GM06990 (cell line): ENCODE results near the gene FMO2.

Experiments
- DNase-seq: peaks from one replicate; pipeline ENCODE4 v3.0.0-alpha.2; 2011; ENCODE audit not compliant: insufficient read length; ENCODE audit errors: extremely low read depth
- H3K27me3 ChIP-seq: replicated peaks from 2 replicates; pipeline ENCODE4 v1.6.0; 2011; ENCODE audit warnings: low read length; ENCODE audit not compliant: control insufficient read depth, insufficient read depth
- H3K36me3 ChIP-seq: 2 replicates; pipeline ENCODE4 v1.5.1; 2011; ENCODE audit warnings: low read length; ENCODE audit not compliant: control insufficient read depth, insufficient read depth
- H3K4me3 ChIP-seq: replicated peaks from 2 replicates; pipeline ENCODE4 v1.5.1; 2011; ENCODE audit warnings: low read depth, mild to moderate bottlenecking, control low read depth, low read length
- TF ChIP-seq, protein P1 (sequence below): IDR thresholded peaks from 2 replicates; pipeline ENCODE4 v1.5.1; 2011; ENCODE audit warnings: low read length, control low read depth, mild to moderate bottlenecking, inconsistent platforms; ENCODE audit not compliant: insufficient read depth, poor library complexity, severe bottlenecking

The FMO2 gene

DNA sequence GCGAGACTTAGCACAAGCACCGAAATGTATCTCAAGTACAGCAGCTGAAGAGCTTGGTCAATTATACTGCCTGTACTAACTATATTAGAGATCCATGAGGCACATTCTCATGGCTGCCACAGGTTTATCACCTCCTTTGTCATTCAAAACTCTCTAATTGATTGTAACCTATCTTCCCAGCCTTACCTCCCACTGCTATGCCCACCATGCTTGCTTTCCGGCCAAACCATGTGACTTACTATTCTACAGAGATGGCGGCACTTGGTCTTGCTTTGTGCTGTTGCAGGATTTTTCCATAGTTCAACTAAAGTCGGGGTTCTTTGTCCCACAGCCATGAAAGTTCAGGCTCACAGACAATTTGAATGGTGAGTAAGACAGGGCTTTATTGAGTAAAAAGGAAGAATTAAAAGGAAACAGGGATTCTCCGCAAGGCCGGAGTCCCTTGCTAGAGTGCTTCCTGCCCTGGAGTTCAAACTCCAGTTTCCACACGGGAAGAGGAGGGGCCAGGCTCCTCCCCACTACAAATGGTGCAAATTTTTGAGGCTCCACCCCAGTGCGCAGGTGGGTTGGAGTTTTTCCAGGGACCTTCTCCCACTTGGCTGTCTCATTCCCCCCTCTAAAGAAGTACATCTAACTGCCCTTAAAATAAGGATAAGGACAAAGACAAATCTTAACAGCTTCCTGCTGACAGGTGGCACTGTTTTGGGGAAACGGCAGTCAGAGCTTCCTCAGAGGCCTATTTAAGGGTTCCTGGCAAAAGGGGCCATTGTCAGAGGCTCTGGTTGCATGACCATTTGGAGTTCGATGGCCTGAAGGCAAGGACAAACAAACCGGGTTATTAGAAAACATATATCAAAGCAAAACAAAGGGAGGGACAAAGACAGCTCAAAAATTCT lies 28.7 kb downstream of the FMO2 start:
- TF ChIP-seq, protein P1, sequence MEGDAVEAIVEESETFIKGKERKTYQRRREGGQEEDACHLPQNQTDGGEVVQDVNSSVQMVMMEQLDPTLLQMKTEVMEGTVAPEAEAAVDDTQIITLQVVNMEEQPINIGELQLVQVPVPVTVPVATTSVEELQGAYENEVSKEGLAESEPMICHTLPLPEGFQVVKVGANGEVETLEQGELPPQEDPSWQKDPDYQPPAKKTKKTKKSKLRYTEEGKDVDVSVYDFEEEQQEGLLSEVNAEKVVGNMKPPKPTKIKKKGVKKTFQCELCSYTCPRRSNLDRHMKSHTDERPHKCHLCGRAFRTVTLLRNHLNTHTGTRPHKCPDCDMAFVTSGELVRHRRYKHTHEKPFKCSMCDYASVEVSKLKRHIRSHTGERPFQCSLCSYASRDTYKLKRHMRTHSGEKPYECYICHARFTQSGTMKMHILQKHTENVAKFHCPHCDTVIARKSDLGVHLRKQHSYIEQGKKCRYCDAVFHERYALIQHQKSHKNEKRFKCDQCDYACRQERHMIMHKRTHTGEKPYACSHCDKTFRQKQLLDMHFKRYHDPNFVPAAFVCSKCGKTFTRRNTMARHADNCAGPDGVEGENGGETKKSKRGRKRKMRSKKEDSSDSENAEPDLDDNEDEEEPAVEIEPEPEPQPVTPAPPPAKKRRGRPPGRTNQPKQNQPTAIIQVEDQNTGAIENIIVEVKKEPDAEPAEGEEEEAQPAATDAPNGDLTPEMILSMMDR = no peak
- H3K27me3 ChIP-seq = no peaks in the 10 kb centered on the region
- no peaks in the 10 kb centered on the region for H3K36me3 ChIP-seq
- no peak overlapping the region for H3K4me3 ChIP-seq
- DNase-seq = no peak

DNA sequence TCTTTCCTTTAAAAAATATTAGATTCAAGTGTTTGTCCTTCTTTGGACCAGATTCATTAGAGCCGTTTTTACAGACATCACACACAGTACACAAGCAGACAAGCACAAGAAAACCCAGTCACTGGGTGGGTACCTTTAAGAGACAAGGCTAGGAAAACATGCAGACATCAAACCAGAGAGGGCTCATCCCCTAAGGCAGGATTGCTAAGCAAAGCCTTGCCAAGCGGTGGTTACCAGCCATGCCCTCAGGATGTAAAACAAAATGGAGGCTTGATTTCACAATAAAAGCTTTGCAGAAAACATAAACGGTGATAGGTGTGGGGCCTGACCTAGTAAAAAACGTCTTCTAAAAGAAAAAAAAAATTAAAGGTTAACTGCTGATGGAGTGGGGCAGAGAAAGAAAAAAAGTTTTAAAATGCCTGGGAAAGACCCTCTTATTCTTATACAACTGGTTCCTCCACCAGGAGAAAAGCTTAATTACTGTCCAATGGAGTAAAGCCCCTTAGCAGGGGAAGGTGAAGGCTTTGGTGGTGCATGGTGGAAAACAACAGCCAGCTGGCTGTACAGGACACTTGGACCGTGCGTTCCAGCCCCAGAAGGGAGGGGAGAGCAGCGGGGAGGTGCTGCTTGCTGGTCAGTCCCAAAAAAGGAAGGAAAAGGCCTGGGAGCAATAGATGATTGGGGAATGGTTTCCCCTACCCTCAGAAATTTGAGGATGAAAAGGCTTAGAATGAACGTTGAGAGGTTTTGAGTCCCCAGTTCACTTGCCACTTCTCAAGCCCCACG lies 32.8 kb downstream of the FMO2 start:
- TF ChIP-seq, protein P1 = no peak
- Histone ChIP-seq H3K36me3 (no peaks in the 10 kb centered on the region), H3K27me3 (no peaks in the 10 kb centered on the region), H3K4me3 (no peak overlapping the region)
- no peak for DNase-seq

DNA sequence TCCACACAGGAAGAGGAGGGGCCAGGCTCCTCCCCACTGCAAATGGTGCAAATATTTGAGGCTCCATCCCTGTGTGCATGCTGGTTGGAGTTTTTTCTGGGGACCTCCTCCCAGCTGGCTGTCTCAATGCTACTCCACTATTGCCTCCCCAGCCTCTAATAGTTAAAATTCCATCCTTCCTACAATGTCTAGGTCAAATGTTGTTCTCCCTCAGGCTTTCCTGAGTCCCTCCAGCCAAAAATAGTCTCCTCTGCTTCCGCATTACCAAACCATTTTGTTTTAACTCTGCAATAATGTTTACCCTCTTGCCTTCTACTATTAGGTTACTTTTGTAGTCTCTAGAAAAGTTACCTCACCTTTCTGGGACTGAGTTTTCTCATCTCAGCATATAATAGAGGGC lies 33.6 kb downstream of the FMO2 start:
- Histone ChIP-seq H3K36me3 (no peaks in the 10 kb centered on the region), H3K27me3 (no peaks in the 10 kb centered on the region), H3K4me3 (no peak overlapping the region)
- TF ChIP-seq, protein P1 = no peak
- no peak for DNase-seq

DNA sequence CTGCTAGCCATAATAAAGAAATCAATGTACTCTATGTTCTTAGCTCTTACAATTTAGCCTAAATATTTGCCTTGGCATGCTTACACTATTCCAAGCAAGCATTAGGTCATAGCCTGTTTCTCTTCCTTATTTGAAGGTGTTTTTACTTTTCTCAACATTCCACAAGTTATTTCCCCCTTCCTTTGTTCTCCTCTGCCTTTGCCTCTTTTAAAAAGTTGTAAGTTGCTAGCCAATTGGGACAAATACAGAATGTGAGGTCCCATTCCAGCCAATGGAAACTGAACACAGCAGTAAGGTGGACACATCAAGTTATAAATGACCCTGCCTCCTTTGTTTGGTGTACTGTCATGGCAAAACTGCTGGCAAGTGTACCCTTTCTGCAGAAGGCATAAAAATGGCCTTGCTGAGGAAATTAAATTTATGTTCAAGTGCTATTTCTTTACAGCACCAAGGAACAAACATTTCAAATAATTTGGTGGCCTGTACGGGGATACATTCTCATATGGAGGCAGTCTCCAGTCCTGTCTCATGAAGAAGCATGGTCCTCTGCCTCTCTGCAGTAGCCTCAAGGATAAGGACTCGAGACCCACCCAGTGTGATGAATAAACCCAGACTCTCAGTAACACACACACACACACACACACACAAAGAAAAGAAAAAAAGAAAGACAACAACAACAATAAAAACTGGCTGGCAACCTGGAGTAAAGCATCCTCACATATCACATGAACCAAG lies 34.4 kb downstream of the FMO2 start:
- Histone ChIP-seq H3K27me3 (no peaks in the 10 kb centered on the region), H3K36me3 (no peaks in the 10 kb centered on the region), H3K4me3 (no peak overlapping the region)
- TF ChIP-seq, protein P1 = no peak
- DNase-seq = no peak

DNA sequence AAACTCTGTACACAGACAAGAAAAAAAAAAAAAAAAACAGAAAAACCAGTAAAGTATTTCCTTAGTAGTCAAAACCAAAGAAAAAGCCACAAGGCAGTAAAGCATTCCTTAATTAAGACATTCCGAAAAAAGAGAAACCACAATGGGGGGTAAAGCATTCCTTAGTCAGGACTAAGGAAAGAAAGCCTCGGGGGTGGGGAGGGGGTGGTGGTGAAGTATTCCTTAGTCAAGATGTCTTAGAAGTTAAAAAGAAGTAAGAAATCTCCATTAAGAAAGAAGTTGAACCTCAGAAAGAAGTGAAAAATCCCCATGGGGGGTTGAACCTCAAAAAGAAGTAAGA lies 35.0 kb downstream of the FMO2 start:
- Histone ChIP-seq H3K27me3 (no peaks in the 10 kb centered on the region), H3K4me3 (no peak overlapping the region), H3K36me3 (no peaks in the 10 kb centered on the region)
- DNase-seq = no peak
- TF ChIP-seq, protein P1 = no peak
